GM12874 (cell line): Measurements from ENCODE around the gene NXPH2.

Source experiments
- CTCF ChIP-seq: IDR thresholded peaks from 2 replicates; pipeline ENCODE4 v1.5.1; 2011; ENCODE audit warnings: low read depth, mild to moderate bottlenecking, control low read depth, low read length, moderate library complexity; ENCODE audit not compliant: insufficient read depth

NXPH2 gene

GRCh38 chr2:138757384-138757783 lies 22.8 kb downstream of the NXPH2 start:
- TF ChIP-seq CTCF = no peak

DNA sequence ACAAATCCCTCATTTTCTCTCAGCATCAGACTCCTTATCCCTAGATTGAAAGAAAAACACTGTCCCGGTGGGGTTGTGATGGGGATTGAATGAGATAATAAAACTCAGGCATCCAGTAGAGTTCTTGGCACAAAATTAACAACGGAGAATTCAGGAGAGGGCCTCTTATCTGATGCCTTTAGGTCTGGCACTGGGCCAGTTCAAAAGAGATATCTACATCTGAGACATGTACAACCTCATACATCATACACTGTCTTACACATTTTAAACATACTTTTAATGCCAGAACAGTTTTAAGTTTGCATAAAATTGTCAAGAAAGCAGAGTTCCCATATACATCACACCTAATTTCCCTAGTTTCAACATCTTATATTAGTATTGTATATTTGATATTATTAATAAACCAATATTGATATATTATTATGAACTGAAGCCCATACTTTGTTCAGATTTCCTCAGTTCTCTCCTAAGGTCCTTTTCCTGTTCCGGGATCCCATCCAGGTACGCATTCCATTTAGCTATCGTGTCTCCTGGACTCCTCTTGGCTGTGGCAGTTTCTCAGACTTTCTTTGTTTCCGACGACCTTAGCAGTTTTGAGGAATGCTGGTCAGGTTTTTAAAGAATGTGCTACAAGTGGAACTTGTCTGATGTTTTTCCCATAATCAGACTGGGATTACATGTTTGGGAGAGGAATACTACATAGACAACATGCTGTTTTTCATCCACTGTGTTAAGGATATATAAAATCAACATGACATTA lies 27.8 kb downstream of the NXPH2 start:
- no peak for TF ChIP-seq CTCF

DNA sequence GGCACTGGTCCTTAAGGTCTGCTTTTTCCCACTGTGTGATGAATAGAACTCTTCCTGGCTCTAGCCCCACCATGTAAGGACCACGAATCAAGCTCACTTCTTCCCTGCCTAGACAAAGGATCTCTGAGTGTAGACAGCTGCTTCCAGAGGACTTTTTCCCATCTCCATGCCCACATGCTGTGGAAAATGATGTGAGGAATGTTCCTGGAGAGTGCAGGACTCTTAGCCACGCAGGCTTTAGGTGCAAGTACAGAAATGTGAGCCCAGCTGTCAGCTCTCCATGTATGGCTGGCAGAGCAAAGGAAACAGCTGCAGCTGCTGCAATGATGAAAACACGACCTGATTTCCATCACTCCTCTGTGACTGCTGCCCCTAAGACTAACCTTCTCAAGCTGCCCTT lies 35.5 kb downstream of the NXPH2 start:
- no peak for TF ChIP-seq CTCF

DNA sequence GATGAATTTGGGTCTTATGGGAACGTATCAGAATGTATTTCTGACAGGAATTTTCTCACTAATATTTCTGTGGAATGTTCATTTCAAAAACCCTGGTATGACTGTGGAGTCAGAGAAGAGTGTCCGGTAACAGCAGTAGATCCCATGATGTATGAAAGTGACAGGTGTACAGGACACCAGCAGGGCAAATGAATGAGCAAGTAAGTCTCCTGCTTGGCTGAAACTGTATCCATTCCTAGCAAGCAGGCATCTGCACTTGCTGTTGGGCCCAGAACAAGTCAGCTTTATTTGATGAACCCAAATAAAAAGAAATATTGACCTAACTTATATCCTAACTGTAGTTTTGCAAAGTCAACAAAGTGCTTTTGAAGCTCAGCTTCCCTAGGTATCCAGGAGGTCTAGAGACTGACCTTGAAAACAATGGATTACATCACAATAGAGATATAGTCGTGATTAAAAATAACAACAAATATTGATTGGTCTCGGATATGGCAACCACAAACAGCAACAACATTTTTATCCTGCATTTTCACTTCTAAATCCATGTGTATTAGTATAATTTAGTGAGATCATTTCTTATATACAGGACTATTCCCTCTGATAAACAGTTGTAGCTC lies 37.6 kb downstream of the NXPH2 start:
- TF ChIP-seq CTCF = no peak

DNA sequence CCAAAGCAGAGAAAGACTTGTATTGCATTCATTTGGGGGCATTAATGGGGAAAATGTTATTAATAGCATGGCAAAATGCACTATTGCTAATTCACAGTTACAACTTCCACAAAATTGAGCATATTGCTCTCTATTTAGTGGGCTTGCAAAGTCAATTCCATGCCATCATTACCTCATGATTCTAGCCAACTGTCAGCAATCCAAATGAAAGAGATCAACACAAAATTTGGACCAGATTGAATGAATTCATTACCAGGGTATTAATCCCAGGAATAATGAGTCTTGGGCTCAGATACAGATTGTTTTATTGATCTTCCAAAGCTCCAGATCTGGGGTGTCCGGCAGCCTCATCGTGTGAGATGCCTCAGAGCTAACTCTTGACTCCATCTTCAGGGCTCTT lies 38.3 kb downstream of the NXPH2 start:
- no peak for TF ChIP-seq CTCF

DNA sequence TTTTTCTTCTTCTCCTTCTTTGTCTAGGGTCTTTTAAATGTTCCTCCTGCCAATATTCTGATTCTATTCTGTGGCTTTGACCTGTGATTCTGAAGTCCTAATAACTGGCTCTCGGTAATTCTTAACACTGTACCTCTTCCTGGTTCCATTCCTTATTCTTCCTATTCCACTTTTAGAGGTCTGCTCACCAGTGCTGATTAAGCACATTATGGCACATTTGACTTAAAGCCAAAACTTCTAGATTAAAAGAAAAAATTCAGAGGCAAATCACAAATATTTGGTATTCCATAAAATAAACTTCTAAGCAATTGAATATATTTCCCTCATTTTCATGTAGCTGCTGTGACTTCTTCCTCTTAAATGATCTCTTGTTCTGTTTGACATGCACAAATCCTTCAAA lies 47.5 kb downstream of the NXPH2 start:
- no peak for TF ChIP-seq CTCF

DNA sequence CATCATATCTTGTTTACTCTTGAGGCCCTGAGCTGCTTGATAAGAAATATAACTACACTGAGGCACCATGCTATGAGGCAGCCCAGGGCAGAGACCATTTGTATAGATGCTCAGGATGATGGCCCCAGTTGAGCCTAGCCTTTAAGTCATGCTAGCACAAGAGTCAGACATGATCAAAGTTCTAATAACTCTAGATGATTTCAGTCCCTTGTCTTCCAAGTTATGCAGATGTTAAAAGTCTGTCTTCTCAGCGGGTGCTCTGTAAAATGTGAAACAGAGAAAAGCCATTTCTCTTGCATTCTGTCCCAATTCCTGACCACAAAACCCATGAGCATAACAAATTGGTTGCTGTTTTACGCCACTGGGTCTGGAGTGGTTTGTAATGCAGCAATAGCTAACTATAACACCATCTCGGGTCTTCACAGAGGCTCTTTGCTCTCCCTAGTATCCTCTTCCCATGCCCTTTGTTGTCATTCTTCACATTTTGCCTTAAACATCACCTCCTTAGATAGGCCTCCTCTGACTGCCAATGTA lies 49.6 kb downstream of the NXPH2 start:
- TF ChIP-seq CTCF = no peak
